MM.1S (cell line): ENCODE measurements around the gene CAPZA2.

Source experiments
- EZH2 ChIP-seq: fragments of 300-600 bp; sonication (generic); optimal IDR thresholded peaks from 2 replicates; pipeline ENCODE3; 2017; ENCODE audit warnings: low read depth, mild to moderate bottlenecking, antibody characterized with exemption, low read length, mixed read lengths
- EZH2phosphoT487 ChIP-seq: fragments of 300-600 bp; sonication (generic); IDR thresholded peaks from 2 replicates; pipeline ENCODE4 v1.6.1; 2018; ENCODE audit warnings: antibody characterized with exemption, low read length
- TF ChIP-seq, protein P1 (sequence below): fragments of 300-600 bp; sonication (generic); IDR thresholded peaks from 2 replicates; pipeline ENCODE4 v1.5.1; 2016; ENCODE audit warnings: antibody characterized with exemption, low read length, mixed read lengths

DNA sequence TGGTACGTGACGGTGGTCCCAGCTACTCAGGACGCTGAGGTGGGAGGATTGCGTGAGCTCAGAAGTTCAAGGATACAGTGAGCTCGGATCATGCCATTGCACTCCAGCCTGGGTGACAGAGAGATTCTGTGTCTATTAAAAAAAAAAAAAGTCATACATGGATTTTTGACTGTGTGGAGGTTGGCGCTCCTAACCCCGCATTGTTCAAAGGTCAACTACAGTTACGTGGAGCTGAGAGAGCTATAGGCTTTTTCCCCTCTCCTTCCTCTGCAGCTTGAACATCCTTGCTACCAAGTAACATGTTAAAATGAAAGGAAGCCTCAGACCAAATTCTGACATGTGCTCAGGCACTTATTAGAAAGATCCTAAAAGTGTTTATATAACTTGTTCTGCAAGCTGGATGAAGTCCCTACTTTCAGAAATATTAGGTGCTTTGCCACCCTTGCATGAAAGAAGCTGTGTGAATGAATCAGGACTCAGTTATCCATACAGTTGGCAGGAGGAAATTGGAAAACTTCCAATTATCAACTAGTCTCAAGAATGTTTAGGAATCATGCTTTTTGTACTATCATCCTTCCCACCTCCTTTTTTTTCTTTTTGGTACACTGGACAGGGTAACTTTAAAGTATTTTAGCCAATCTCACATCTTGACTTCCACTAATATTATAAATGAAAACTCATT is 78.4 kb downstream of the CAPZA2 start:
- TF ChIP-seq, protein P1, sequence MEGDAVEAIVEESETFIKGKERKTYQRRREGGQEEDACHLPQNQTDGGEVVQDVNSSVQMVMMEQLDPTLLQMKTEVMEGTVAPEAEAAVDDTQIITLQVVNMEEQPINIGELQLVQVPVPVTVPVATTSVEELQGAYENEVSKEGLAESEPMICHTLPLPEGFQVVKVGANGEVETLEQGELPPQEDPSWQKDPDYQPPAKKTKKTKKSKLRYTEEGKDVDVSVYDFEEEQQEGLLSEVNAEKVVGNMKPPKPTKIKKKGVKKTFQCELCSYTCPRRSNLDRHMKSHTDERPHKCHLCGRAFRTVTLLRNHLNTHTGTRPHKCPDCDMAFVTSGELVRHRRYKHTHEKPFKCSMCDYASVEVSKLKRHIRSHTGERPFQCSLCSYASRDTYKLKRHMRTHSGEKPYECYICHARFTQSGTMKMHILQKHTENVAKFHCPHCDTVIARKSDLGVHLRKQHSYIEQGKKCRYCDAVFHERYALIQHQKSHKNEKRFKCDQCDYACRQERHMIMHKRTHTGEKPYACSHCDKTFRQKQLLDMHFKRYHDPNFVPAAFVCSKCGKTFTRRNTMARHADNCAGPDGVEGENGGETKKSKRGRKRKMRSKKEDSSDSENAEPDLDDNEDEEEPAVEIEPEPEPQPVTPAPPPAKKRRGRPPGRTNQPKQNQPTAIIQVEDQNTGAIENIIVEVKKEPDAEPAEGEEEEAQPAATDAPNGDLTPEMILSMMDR = no peak
- TF ChIP-seq EZH2 = no peak
- no peak for TF ChIP-seq EZH2phosphoT487
